HG02938 (cell line): ENCODE results near the gene GAB2.
"Not testable (repeated sequence)": the region's sequence is repeated elsewhere in the genome, so short reads cannot be mapped to it uniquely, and the experiment has no call there.

Experiments used
- ATAC-seq: cut with Tn5 transposase; IDR thresholded peaks from one replicate; pipeline ENCODE4 v1.9.1; 2021; ENCODE audit warnings: mild to moderate bottlenecking, moderate library complexity; ENCODE audit not compliant: unreplicated experiment

GAB2 gene

GRCh38 chr11:78319453-78319955, 98.1 kb downstream of the GAB2 start:
- no peak for ATAC-seq

DNA sequence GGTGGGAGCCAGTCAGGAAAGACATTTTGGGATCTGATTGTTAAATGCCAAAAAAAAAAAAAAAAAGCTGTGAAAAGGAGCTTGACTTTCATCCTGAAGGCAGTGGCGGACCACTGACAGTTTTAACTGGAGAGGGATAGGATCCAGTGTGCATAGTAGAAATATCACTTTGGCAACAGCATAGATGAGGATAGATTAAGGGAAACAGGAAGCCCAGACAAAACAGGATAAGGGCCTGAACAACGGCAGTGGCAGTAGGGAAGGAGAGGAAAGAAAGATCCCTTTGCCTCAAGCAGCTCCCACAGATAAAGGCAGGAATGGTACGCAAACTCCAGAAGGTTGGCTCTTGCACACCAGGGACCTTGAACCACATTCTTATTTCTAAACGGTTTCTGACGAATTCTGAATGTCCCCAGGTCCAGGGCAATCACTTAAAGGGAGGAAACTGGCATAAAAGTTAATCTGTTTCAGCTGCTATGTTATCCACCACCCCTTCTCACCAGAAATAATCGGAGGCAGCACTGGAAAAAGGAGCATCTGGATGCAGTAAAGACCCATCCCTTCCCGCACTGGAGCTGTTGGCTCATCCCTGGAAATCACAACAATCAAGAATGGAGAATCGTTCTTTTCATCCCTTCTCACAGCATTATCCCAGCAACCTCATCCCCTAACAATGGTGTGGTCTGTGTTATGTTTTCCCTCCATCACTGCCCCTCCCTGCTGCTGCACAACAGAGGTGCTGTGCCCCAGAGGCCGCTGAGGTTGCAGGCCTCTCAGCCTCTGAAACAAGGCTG, 99.1 kb downstream of the GAB2 start:
- no peak for ATAC-seq

DNA sequence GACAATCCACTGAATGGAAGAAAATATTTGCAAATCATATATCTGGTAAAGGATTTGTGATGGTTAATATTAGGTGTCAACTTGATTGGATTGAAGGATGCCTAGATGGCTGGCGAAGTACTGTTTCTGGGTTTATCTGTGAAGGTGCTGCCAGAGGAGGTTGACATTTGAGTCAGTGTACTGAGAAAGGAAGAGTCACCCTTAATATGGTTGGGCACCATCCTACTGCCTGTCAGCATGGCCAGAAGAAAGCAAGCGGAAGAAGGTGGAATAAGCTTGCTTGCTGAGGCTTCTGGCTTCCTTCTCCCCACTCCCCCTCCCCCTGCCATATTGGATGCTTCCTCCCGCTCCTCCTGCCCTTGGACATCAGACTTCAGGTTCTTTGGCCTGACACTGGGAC, 101.9 kb downstream of the GAB2 start:
- no peak for ATAC-seq

- ATAC-seq: no peak
Observed at GRCh38 chr11:78314762-78315161, 102.9 kb downstream of the GAB2 start.

GRCh38 chr11:78313898-78314297, 103.7 kb downstream of the GAB2 start:
- ATAC-seq: no peak

GRCh38 chr11:78313181-78313795, 104.3 kb downstream of the GAB2 start:
- ATAC-seq: no peak

DNA sequence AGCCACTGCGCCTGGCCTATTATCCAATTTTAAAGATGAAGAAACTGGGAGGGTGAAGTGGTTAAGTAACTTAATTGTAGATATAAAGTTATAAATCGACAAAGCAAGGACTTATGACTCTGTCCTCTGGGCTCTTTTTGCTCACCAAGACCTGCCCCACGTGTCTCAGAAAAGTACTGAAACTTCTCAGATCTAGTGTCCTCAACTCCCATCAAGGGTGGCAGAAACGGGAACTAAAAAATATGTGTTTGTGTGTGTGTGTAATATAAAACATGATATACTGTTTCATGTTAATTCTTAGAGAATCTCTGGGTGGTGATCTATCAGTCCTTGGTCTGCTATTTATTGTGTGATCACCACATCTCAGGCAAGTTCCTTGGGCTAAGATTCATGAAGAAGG, 104.9 kb downstream of the GAB2 start:
- no peak for ATAC-seq

GRCh38 chr11:78311702-78312371, 105.8 kb downstream of the GAB2 start:
- no peak for ATAC-seq

- ATAC-seq: peak; percentile 90
Observed at GRCh38 chr11:78310500-78310909, 107.1 kb downstream of the GAB2 start.

GRCh38 chr11:78304201-78304600, 113.4 kb downstream of the GAB2 start:
- ATAC-seq: no peak

DNA sequence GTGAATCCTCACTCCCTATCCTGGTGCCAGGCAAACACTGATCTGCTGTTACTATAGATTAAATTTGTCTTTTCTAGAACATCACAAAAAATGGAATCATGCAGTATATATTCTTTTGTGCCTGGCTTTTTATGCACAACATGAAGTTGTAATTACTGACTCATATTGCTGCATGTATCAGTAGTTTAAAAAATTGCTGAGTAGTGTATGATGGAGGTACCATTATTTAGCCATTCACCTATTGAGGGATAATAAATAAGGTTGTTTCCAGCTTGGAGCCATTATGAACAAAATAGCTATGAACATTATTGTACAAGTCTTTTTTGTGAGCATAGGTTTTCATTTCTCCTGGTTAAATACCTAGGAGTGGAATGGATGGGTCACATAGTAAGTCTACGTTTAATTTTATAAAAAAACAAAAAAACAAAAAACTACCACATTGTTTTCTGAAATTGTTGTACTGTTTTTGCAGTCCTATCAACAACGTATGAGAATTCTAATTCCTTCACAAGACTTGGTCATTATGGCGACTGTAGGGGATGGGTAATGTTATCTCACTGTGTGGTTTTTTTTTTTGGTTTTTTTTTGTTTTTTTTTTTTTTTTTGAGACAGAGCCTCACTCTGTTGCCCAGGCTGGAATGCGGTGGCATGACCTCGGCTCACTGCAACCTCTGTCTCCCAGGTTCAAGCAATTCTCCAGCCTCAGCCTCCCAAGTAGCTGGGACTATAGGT, 117.3 kb downstream of the GAB2 start:
- no peak for ATAC-seq

DNA sequence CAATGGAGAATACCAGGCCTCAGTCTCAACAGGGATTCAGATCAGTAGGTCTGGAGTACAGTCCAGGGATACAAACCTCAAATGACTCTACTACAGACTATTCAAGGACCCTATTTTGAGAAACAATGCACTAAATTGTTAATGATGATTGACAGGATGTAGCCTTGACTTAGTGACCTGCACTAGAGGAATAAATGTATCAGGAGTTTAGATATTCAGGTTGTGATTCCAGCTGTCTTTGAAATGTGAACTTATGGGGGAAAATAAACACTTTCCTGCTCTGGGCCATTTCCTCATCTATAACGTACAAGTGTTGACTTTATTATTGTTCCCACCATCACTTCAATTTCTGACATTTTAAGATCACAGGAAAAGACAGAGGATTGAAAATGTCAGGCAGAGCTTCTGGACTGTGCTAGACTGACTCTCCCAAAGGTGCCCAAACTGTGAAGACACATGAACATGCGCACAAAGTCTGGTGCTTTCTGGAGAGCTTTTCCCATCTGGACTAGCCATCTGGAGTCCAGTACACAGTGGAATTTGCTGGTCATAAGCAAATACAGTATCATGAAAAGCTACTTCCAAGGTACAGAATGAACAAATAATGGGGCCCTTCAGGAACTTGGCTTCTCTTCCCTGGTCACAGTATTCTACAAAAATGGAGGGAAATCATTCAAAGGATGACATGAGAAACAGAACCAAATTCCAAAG, 118.5 kb downstream of the GAB2 start:
- ATAC-seq: no peak

DNA sequence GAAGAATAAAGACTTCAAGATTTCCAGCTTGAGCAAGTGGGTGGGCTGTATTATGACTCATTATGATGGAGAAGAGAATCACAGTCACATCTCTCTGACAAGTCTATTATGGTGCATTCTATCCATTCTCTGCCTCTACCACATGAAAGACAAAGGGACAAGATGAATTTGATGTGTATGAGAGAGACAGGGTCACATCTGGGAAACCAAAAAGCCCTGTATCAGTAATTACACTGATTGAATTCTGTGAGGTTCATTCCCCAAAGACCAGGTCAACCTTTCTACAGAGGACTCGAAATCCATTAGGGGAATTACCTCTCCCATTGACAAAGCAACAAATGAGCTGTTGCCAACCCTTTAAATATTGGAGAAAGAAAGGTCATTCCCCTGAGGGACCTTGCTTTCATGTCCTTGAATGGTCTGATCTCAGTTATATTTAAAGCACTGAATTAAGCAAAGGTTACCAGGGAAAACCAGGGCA, 119.3 kb downstream of the GAB2 start:
- ATAC-seq: no peak

- no peak for ATAC-seq
Observed at GRCh38 chr11:78295991-78296930, 121.4 kb downstream of the GAB2 start.

GRCh38 chr11:78295347-78295746, 122.3 kb downstream of the GAB2 start:
- no peak for ATAC-seq

DNA sequence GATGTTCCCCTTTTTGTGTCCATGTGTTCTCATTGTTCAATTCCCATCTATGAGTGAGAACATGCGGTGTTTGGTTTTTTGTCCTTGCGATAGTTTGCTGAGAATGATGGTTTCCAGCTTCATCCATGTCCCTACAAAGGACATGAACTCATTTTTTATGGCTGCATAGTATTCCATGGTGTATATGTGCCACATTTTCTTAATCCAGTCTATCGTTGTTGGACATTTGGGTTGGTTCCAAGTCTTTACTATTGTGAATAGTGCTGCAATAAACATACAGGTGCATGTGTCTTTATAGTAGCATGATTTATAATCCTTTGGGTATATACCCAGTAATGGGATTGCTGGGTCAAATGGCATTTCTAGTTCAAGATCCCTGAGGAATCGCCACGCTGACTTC, 123.5 kb downstream of the GAB2 start:
- ATAC-seq: not testable (repeated sequence)

GRCh38 chr11:78293536-78293935, 124.1 kb downstream of the GAB2 start:
- no peak for ATAC-seq

DNA sequence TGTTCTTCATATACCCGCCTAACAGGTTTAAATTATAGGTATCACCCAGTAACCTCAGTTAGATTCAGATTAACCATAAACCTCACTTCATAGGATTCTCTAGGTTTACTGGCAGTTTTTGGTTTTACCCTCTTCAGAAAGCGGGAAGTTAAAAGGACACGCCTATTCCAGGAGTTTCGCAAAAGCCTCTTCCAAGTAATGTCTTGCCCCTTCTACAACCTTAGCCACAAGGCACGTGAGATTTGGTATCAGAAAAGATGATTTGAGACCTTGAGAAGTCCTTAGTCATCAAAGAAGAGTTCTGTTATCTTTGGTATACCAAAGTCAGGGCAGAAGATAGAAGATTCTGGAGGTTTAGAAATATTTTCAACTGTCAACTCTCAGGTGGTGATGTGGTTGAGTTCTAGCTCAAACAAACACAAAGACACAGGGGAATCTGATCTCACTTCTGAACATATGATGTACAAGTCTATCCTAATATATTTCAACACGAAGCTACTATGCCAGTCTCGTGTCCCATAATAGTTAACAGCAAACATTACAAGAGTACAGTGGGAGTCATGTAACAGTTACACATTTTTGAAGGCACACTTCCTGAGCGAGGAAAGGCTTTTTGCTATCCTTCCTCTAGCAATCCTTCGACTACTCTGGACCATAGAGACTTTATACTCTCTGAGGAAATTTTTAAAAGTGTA, 125.4 kb downstream of the GAB2 start:
- ATAC-seq: no peak
